Neutrophil (primary cell): ENCODE measurements around the gene GJC1.

Source experiments
- H3K27ac ChIP-seq: fragments of 200-600 bp; sonication (generic); 2 replicates; pipeline ENCODE4 v1.5.1; 2016; ENCODE audit warnings: mild to moderate bottlenecking, moderate library complexity
- H3K27me3 ChIP-seq: fragments of 200-600 bp; sonication (generic); 2 replicates; pipeline ENCODE4 v1.6.0; 2016; ENCODE audit warnings: mild to moderate bottlenecking
- H3K36me3 ChIP-seq: fragments of 200-600 bp; sonication (generic); 2 replicates; pipeline ENCODE4 v1.5.1; 2017
- H3K4me1 ChIP-seq, 2 experiments: fragments of 200-600 bp in 1 of 2; sonication (generic) in 1 of 2; 1 replicate in 1 of 2; 2 replicates in 1 of 2; pipeline versions ENCODE4 v1.5.1 to v1.6.1; 2013 to 2016; ENCODE audit warnings: low read depth in 1 of 2, low read length in 1 of 2, mild to moderate bottlenecking in 1 of 2, moderate library complexity in 1 of 2; ENCODE audit not compliant: control insufficient read depth in 1 of 2, insufficient read depth in 1 of 2
- H3K4me3 ChIP-seq, 2 experiments: fragments of 200-600 bp in 1 of 2; sonication (generic) in 1 of 2; 1 replicate in 1 of 2; 2 replicates in 1 of 2; pipeline ENCODE4 v1.5.1; 2013 to 2016; ENCODE audit warnings: low read depth in 1 of 2, low read length in 1 of 2, mild to moderate bottlenecking in 1 of 2, moderate library complexity in 1 of 2
- H3K9me3 ChIP-seq: fragments of 200-600 bp; sonication (generic); 2 replicates; pipeline ENCODE4 v1.5.1; 2016
- CTCF ChIP-seq: fragments of 200-600 bp; sonication (generic); IDR thresholded peaks from 2 replicates; pipeline ENCODE4 v1.5.1; 2016; ENCODE audit warnings: antibody characterized with exemption

The GJC1 gene

GRCh38 chr17:44846206-44846605, 16.1 kb upstream of the GJC1 start:
- H3K4me1 ChIP-seq = no peaks in the 10 kb centered on the region
- H3K4me3 ChIP-seq = no peak overlapping the region
- H3K36me3 ChIP-seq = peaks cover 23% of the 10 kb centered on the region
- TF ChIP-seq CTCF = no peak
- H3K9me3 ChIP-seq = no peaks in the 10 kb centered on the region
- peaks cover 21% of the 10 kb centered on the region for H3K27me3 ChIP-seq
- no peak overlapping the region for H3K27ac ChIP-seq

GRCh38 chr17:44844390-44844830, 14.3 kb upstream of the GJC1 start:
- H3K4me1 ChIP-seq = no peaks in the 10 kb centered on the region
- no peak overlapping the region for H3K27ac ChIP-seq
- no peaks in the 10 kb centered on the region for H3K9me3 ChIP-seq
- TF ChIP-seq CTCF = no peak
- H3K36me3 ChIP-seq = peaks cover 6% of the 10 kb centered on the region
- H3K27me3 ChIP-seq = peaks cover 31% of the 10 kb centered on the region
- H3K4me3 ChIP-seq = no peak overlapping the region

- Histone ChIP-seq H3K27me3 (peaks cover 37% of the 10 kb centered on the region), H3K27ac (no peak overlapping the region), H3K4me3 (no peak overlapping the region), H3K36me3 (no peaks in the 10 kb centered on the region), H3K4me1 (no peaks in the 10 kb centered on the region), H3K9me3 (no peaks in the 10 kb centered on the region)
- TF ChIP-seq CTCF = no peak
Observed at GRCh38 chr17:44842748-44843147, 12.7 kb upstream of the GJC1 start.

- no peaks in the 10 kb centered on the region for H3K9me3 ChIP-seq
- peaks cover 41% of the 10 kb centered on the region for H3K27me3 ChIP-seq
- H3K36me3 ChIP-seq = no peaks in the 10 kb centered on the region
- TF ChIP-seq CTCF = no peak
- no peaks in the 10 kb centered on the region for H3K4me1 ChIP-seq
- H3K27ac ChIP-seq = no peak overlapping the region
- H3K4me3 ChIP-seq = no peak overlapping the region
Observed at GRCh38 chr17:44840936-44841335, 10.8 kb upstream of the GJC1 start.

- no peaks in the 10 kb centered on the region for H3K4me1 ChIP-seq
- no peak for TF ChIP-seq CTCF
- H3K27me3 ChIP-seq = peaks cover 47% of the 10 kb centered on the region
- no peak overlapping the region for H3K4me3 ChIP-seq
- no peaks in the 10 kb centered on the region for H3K36me3 ChIP-seq
- H3K27ac ChIP-seq = no peak overlapping the region
- H3K9me3 ChIP-seq = no peaks in the 10 kb centered on the region
Observed at GRCh38 chr17:44840274-44840673, 10.2 kb upstream of the GJC1 start.

GRCh38 chr17:44837196-44837595, 7.1 kb upstream of the GJC1 start:
- Histone ChIP-seq H3K9me3 (no peaks in the 10 kb centered on the region), H3K4me1 (no peaks in the 10 kb centered on the region), H3K27ac (no peak overlapping the region), H3K36me3 (no peaks in the 10 kb centered on the region), H3K27me3 (peaks cover 57% of the 10 kb centered on the region), H3K4me3 (no peak overlapping the region)
- TF ChIP-seq CTCF = no peak
